Measurements from ENCODE around the gene SUPT3H.

Gene SUPT3H

DNA sequence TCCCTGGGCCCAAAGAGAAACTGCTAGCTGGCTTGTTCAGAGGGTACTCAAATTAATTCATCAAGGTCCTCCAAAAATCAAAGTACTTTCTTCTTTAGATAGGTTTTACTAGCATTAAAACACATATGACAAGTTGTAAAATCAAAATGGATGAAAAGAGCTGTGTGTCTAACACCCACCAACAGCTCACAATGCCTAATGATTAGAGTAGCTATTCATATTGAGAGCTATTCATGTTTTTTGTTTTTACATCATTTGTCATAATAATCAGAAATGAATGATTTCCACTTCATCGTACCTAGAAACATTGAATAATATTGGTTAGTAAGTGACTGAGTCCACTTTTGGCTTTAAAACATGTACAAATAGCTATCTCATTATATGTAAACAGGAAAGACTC lies 339.5 kb downstream of the SUPT3H start:
- no peak for DNase-seq (ENCODE audit: low read depth)
- H3K4me3 ChIP-seq (ENCODE audit: low read depth, low read length) = no peak overlapping the region
- no peak for TF ChIP-seq MYC (IDR thresholded peaks at IDR 0.05; ENCODE audit: low read depth, low read length)
- no peak for TF ChIP-seq POLR2A (IDR thresholded peaks at IDR 0.05; ENCODE audit: extremely low read depth, insufficient read length)
- TF ChIP-seq, protein P1, sequence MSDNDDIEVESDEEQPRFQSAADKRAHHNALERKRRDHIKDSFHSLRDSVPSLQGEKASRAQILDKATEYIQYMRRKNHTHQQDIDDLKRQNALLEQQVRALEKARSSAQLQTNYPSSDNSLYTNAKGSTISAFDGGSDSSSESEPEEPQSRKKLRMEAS (IDR thresholded peaks at IDR 0.05; ENCODE audit: low read depth, low read length) = no peak
- TF ChIP-seq, protein P2, sequence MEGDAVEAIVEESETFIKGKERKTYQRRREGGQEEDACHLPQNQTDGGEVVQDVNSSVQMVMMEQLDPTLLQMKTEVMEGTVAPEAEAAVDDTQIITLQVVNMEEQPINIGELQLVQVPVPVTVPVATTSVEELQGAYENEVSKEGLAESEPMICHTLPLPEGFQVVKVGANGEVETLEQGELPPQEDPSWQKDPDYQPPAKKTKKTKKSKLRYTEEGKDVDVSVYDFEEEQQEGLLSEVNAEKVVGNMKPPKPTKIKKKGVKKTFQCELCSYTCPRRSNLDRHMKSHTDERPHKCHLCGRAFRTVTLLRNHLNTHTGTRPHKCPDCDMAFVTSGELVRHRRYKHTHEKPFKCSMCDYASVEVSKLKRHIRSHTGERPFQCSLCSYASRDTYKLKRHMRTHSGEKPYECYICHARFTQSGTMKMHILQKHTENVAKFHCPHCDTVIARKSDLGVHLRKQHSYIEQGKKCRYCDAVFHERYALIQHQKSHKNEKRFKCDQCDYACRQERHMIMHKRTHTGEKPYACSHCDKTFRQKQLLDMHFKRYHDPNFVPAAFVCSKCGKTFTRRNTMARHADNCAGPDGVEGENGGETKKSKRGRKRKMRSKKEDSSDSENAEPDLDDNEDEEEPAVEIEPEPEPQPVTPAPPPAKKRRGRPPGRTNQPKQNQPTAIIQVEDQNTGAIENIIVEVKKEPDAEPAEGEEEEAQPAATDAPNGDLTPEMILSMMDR (IDR thresholded peaks at IDR 0.05; ENCODE audit: low read depth, low read length) = no peak

DNA sequence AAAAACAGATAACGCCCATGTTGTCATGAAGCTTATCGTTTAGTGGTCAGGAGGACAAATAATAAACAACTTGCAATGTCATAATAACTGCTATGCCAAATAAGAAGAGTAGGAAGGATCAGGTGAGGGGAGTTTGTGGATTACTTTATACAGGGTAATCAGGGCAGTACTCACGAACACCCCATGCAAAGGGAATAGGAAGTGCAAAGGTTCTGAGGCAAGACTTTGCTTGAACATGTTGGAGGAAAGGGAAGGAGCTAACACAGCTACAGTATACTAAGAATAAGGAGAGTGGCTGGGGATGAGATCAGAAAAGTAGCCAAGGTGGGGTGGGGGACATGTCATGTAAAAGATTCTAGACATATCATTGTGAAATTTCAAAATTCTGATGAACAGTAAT lies 341.6 kb downstream of the SUPT3H start:
- no peak overlapping the region for H3K4me3 ChIP-seq (ENCODE audit: low read depth, low read length)
- TF ChIP-seq MYC (IDR thresholded peaks at IDR 0.05; ENCODE audit: low read depth, low read length) (no peak), POLR2A (IDR thresholded peaks at IDR 0.05; ENCODE audit: extremely low read depth, insufficient read length) (no peak)
- TF ChIP-seq, protein P1 (IDR thresholded peaks at IDR 0.05; ENCODE audit: low read depth, low read length) = no peak
- TF ChIP-seq, protein P2 (IDR thresholded peaks at IDR 0.05; ENCODE audit: low read depth, low read length) = no peak
- no peak for DNase-seq (ENCODE audit: low read depth)

DNA sequence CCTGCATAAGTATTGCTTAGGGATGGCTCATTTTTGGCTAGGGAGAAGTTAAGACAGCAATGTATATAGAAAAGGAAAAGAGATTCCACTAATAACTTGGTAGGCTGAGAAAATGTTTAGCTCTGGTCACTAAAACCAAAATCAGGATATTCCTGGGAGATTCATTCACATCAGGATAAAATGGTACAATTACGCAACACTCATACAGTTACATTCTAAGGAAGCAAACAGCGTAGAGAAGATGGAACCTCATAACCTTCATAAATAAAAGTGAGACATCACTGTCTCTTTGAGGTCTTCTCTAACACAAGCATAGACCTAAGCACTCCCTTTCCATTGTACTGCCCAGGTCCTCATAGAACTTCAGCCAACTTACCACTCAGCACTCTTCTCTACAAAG lies 345.3 kb downstream of the SUPT3H start:
- no peak overlapping the region for H3K4me3 ChIP-seq (ENCODE audit: low read depth, low read length)
- no peak for DNase-seq (ENCODE audit: low read depth)
- TF ChIP-seq POLR2A (IDR thresholded peaks at IDR 0.05; ENCODE audit: extremely low read depth, insufficient read length) = no peak
- TF ChIP-seq MYC (IDR thresholded peaks at IDR 0.05; ENCODE audit: low read depth, low read length) = no peak
- TF ChIP-seq, protein P2 (IDR thresholded peaks at IDR 0.05; ENCODE audit: low read depth, low read length) = no peak
- TF ChIP-seq, protein P1 (IDR thresholded peaks at IDR 0.05; ENCODE audit: low read depth, low read length) = no peak

DNA sequence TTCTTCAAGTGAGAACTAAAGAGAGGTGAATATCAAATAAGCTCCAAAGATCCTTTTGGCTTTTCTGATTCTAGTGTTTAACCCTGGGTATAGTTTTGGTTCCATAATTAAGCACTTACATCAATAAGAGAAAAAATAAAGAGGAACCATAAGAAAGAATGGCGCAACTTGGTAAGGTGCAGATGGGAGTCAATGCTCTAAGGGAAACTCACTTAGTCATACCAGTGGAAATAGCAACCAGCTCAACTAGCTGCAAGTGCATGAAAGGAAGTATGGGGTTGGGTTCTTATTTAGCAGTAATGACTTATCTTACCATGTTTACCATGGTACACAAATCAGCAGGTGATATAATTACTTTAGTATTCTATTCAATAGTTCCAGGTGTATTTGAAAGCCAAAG lies 346.1 kb downstream of the SUPT3H start:
- peak; percentile 83 for DNase-seq (ENCODE audit: low read depth)
- H3K4me3 ChIP-seq (ENCODE audit: low read depth, low read length) = no peak overlapping the region
- TF ChIP-seq, protein P2 (IDR thresholded peaks at IDR 0.05; ENCODE audit: low read depth, low read length) = no peak
- TF ChIP-seq, protein P1 (IDR thresholded peaks at IDR 0.05; ENCODE audit: low read depth, low read length) = no peak
- TF ChIP-seq MYC (IDR thresholded peaks at IDR 0.05; ENCODE audit: low read depth, low read length) (no peak), POLR2A (IDR thresholded peaks at IDR 0.05; ENCODE audit: extremely low read depth, insufficient read length) (no peak)

DNA sequence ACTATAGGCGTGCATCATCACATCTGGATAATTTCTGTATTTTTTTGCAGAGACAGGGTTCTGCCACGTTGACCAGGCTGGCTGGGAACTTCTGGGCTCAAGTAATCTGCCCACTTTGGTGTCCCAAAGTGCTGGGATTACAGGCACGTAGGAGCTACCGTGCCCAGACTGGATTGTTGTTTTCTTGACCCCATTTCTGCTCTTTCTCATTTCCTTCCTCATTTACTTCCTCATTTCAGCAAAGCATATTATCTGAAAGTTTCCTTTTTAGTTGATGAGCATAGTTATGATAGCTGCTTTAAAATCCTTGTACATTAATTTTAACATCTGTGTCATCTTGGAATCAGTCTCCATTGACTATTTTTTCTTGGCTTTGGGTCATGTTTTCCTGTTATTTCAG lies 350.6 kb downstream of the SUPT3H start:
- H3K4me3 ChIP-seq (ENCODE audit: low read depth, low read length) = no peak overlapping the region
- peak; percentile 33 for DNase-seq (ENCODE audit: low read depth)
- TF ChIP-seq POLR2A (IDR thresholded peaks at IDR 0.05; ENCODE audit: extremely low read depth, insufficient read length) (no peak), MYC (IDR thresholded peaks at IDR 0.05; ENCODE audit: low read depth, low read length) (no peak)
- TF ChIP-seq, protein P1 (IDR thresholded peaks at IDR 0.05; ENCODE audit: low read depth, low read length) = no peak
- TF ChIP-seq, protein P2 (IDR thresholded peaks at IDR 0.05; ENCODE audit: low read depth, low read length) = no peak
